Measurements from ENCODE around the gene ZCCHC7.
"Not testable (repeated sequence)": the region's sequence is repeated elsewhere in the genome, so short reads cannot be mapped to it uniquely, and the experiment has no call there.

ZCCHC7 gene

DNA sequence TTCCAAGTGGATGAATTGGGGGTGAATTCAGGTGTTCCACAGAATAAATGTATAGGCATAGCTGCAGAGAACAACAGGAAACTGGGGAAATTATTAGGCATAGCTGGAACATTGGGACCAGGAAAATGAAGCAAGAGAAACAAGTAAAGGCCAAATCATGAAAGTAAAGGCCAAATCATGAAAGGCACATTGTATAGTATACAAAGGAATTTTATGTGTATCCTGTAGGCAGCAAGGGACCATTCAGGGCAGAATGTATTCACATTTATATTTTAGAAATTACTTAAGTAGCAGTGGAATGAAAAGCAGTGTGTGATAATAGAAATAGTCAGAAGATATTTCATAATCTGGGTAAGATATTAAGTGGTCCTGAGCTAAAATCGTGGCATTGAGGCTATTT is 174.8 kb downstream of the ZCCHC7 start:
- DNase-seq (ENCODE audit: low spot score) = no peak

DNA sequence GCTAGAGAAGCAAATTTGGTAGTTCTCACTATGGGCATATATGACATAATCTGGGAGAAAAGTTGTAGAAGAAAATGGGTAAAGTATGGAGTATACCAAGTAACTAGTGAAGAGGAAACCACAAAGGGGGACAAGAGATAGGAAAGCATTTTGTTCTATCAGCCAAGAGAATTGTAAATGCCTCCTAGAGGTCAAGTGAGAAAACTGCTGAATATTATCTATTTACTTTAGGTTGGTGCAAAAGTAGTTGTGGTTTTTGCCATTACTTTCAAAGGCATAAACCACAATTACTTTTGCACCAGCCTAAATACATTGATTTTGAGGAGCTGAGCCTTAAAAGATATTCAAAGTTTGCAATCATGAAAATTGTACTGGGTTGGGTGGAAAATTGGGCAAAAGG is 175.4 kb downstream of the ZCCHC7 start:
- peak; percentile 12 for DNase-seq (ENCODE audit: low spot score)

DNA sequence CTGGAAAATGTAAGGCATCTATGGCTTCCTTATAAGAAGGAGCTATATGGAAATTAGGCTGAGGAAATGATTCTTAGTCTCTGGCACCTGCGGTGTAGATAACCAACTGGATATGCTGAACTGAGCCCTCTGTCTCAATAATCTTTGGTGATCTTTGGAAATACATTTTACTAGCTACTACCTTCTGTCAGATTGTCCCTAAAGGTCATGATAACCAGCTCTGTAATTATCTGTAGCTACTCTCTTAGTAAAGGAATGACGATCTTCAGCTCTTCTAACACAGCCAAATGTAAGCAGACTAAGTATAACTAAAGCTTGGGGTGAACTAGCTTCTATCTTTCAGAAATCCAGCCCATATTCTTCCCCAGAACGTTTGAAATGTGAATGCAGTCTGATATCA is 177.2 kb downstream of the ZCCHC7 start:
- no peak for DNase-seq (ENCODE audit: low spot score)

DNA sequence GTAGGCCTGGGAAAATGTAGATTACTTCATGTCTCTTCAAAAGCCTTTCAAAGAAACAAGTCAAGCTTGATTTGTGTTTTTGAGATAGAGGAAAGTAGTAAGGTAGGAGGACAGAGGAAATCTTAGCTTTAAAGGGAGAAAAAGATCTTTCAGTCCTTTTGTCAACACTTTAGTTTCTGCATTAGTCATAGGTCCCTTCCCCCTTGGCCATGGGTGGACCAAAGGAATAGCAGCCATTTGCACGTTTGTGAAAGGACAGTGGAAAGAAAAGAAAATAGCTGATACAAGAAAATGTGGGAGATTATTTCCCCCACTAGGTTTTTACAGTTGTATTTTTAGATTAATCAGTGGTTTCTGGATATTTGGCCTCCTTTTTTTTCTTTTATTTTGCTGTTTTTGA is 180.2 kb downstream of the ZCCHC7 start:
- DNase-seq (ENCODE audit: low spot score) = no peak

DNA sequence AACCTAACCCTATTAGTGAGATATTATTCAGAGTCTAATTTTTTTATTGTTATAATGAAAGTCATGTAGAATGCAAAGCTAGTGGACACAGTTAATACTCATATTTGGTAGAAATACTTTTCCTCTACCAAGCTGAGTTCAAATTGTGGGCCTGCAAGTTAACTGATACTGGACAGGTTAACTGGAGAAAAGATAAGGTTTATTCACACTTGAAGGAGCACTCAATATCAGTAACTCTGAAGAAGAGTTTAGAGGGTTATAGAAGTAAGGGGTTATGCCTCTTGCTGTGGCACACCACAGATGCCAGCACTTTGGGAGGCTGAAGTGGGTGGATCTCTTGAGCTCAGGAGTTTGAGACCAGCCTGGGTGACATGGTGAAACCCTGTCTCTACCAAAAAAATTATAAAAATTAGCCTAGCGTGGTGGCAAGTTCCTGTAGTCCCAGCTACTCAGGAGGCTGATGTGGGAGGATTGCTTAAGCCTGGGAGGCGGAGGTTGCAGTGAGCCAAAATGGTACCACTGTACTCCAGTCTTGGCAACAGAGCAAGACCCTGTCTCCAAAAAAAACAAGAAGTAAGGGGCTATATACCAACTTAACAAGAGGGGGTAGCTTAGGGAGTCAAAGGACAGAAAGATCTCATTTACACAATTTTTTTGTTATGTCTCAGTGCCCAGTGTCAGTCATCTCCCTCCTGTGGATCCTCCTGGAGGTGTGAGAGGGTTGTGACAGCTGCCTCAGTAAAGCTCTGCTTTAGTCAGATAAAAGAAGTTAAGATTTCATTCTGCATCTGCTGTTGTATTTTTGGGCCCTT is 180.9 kb downstream of the ZCCHC7 start:
- DNase-seq (ENCODE audit: low spot score) = no peak

DNA sequence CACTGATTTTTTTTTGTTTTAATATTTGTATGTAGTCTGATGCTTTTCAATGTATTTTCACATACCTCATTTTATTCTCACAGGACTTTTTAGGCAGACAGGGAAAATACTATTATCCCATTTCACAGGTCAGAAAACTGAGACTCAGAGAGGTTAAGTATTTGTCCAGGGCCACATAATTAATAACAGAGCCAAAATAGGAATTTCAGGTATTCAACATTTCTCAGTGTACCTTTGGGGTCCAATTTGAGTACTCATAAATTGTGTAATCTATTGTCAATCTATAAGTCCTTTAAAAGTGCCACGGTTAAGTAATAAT is 181.4 kb downstream of the ZCCHC7 start:
- no peak for DNase-seq (ENCODE audit: low spot score)

DNA sequence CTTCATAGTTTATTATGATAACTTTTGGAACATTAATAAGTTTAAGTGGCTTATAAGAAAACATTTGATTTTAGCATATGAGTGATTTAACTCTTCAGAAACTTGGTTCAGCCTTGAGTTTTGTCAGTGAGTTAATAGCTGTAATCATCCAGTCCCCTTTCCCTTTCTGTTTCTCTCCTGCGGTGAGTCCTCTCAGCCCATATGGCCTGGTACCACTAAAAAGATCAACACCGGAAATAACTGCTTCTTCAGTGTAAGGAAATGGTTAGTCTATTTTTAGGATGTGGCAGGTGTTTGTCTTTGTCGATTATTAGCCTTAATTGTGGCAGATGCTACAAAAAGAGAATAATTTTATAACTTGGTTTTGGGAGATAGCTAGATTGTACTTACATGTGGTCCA is 181.9 kb downstream of the ZCCHC7 start:
- DNase-seq (ENCODE audit: low spot score) = no peak

DNA sequence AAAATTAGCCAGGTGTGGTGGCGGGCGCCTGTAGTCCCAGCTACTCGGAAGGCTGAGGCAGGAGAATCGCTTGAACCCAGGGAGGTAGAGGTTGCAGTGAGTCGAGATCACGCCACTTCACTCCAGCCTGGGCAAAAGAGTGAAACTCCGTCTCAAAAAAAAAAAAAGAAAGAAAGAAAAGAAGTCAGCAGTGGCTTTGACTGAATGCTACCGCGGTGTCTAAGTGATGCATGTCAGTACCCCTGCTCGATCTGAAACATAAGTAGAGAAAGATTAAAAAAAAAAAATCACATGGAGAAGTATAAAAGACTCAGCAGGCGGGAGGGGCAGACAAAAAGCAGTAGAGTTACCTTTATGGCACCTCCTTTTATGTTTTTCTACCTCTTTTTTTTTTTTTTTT is 182.9 kb downstream of the ZCCHC7 start:
- DNase-seq (ENCODE audit: low spot score) = not testable (repeated sequence)

DNA sequence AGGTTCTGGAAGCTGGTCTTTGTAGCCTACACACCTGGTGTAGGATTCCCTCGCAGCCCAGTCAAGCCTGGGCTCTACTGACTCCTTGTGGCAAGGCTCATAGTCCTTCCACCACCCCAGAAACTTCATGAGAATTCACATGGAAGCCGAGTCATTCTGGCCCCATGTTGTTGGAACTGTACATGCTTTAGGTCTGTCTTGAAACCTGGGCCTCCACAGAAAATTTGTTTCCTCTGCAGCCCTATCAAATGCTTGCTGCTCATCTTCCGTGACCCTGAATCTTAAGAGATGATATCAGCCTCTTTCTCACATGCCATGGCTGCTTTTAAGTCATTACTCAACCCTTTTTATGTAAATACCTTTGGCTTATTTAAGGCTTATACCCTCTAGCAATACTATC is 188.8 kb downstream of the ZCCHC7 start:
- peak; percentile 46 for DNase-seq (ENCODE audit: low spot score)

DNA sequence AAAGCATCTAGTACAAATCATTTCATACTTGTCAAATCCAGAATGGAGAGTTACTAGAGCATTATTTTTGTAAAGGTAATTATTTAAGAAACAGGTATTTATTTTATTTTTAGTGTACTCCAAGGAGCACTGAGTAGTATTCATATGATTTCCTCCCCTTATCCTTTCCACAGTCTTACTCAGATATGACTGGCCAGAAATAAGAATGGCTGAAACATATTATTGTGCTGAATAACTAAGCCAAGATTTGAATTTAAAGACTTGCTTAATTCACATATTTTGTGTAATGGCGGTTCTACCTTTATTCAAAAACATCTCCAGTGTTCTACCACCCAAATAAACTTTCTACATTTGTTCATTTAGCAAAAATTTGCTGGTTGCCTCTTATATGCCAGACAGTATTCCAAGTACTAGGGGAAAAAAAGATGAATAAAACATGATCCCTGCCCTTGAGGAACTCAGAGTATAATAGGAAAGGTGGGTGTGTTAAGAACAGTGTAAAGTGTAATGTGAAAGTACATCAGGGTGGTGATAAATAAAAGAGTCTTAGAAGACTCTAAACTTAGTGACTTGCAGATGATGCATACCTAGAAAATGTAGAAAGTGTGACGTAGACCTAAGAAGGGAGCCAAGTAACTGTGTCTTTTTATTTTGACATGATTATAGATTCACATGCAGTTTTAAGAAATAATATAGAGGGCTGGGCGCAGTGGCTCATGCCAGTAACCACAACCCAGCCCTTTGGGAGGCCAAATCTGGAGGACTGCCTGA is 191.7 kb downstream of the ZCCHC7 start:
- no peak for DNase-seq (ENCODE audit: low spot score)

DNA sequence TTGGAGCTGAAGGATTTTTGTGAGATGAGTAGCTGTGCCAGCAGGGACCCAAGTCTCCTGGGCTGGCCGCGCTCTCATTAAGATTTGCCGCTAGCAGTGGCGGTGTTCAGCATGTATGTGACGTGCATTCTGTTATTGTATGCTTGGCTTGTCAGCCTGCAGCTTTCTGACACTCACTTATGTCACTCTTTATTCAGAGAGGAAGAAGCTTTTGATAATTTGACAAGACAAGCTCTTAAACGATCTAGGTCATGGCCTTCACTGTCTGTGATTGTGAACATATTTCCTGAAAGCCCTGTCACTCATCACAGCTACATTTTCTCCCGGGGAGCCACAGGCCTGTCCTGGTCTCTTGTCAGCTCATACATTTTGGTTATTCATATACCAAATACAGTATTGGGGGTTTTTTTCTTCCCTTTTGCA is 203.9 kb downstream of the ZCCHC7 start:
- DNase-seq (ENCODE audit: low spot score) = no peak

DNA sequence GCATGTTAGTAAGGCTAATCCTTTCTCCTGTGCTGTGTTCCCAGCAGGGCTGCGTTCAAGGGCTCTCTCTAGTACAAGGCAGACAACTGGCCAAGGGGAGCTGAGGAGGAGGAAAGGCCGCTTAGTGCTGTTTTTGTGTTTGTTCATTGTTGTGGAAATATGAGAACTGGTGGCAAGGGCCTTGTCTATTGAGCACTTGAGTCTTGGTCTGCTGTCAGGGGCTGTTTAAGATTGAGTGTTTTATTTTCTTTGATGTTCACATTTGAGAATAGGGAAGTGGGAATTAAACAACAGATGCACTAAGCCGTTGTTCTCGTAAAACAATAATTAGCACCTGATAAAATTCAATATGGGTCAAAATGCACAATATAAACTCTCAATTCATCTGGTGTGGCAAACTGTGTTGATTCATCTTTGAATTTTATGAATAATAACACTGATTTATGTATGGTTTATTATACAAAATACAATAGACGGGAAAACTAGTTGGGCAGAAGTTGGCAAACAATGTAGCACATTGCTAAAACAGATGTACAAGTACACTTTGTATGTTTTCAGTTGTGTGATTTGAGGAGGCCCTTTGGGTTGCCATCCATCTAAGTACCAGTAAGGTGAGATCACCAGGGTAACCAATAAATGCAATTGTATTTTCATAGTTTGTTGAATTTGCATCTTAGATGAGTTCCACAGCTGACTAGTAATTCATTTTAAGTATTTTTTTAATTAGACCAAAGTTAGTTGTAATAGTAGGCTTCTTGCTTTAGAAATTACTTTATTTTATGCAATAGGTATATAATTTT is 204.5 kb downstream of the ZCCHC7 start:
- peak; percentile 13 for DNase-seq (ENCODE audit: low spot score)

DNA sequence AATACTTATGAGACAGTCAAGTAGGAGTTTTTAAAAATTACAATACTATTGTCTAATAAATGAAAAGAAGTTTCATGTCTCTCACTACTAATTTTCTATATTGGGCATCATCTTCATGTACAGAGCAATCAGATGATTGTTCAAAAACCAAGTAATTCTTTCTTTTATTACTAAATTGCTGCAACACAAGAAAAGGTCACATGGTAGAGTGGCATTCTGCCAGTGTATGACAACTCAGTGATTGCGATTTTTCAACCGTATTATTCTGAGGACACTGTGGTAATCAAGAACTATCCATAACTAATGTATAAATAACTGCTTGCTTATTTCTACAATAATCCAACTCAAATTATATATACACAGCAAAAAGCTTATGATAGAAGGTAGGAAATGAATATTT is 205.4 kb downstream of the ZCCHC7 start:
- DNase-seq (ENCODE audit: low spot score) = no peak

DNA sequence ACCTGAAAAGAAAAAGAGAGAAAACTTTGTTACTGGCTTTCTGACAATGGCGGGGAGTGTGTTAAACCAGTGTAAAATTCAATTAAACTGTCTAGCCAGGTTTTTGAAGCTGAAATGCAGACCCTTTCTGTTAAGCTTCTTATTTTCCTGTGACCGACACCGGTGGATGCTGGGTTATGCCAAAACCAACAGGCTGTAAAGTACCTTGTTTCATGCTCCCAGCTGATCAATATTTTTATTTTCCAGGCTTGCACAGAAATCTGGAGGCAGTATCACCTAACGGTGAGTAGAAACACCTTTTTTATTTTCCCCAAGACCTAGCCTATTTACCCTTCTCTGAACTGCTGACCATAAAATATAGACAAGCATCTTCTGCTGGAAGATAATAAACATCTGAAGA is 207.2 kb downstream of the ZCCHC7 start:
- no peak for DNase-seq (ENCODE audit: low spot score)

DNA sequence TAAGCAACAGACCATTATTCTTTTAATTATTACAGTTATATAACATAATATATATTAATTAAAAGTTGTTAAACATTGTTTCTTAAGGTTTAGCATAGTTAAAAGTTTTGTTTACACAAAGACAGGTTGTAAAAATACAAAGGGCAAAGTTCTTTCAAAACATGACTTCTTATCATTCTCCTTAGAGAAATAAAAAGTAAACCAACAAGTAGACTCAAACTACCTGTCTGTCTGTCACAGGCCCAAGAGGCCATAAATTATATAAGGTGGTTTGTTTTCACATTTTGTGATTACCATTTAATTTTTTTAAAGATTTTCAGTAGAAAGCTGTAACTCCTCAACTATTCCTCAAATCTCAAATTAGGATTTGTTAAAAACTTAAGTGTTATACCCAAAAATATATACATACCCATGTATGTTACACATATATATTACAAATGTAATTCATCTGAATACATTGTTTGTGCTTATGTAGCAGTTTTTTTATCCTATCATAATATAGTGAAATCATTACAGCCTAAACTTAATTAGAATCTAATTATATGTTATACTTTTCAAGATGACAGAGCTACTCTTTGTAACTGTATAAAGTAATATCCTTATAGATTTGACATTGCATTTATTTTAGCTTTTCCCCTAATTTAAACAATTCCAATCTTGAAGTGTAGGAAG is 208.3 kb downstream of the ZCCHC7 start:
- DNase-seq (ENCODE audit: low spot score) = no peak

DNA sequence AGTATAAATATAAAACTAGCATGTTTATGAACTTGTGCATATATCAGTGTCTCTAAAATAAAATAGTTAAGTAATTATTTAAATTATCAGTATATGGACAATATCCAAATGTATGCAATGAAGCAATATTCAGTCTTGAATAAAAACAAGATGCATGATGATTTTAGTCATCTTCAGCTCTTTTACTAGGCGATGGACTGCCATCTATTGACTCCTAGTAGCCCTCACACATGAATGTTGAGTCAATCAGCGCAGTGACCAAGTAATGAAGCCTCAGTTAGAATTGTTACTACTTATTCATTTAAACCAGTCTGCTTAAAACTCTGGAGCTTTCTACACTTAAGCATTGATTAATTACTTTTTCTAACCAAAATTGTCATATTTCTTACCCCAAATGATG is 209.2 kb downstream of the ZCCHC7 start:
- no peak for DNase-seq (ENCODE audit: low spot score)

DNA sequence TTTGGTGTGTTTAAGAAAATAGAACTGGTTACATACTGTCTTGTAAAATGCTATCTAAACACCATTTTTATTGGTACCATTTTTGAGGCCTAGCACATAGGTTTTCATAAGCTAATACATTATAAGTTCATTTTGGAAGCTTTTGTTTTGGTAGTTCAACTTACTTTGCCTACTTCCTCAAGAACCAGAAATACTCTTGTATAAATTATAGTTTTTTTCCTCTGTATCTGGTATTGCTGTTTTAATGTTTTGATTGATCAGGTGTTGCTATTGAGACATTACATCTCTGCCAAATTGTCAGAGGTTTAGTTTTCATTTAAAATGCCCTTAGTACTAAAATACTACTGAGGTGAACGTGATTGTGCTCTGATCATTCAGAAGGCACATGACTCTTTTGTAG is 211.5 kb downstream of the ZCCHC7 start:
- no peak for DNase-seq (ENCODE audit: low spot score)

DNA sequence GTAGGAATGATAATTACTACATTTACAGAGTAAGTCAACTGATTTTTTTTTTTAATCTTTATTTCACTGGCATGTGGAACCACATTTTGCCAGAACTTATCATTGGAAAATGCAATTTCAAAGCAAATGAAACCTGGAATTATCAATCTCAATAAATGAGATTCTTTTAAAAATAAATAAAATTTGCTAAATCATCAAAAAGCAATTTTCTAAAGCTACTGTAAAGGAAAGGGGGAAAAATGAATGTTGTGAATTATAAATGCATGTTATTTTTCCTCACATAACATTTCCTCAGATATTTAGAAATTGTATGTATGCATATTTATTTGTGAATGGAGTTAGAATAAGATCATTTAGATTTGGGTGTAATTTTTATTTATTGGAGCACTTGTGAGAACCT is 212.2 kb downstream of the ZCCHC7 start:
- DNase-seq (ENCODE audit: low spot score) = no peak

DNA sequence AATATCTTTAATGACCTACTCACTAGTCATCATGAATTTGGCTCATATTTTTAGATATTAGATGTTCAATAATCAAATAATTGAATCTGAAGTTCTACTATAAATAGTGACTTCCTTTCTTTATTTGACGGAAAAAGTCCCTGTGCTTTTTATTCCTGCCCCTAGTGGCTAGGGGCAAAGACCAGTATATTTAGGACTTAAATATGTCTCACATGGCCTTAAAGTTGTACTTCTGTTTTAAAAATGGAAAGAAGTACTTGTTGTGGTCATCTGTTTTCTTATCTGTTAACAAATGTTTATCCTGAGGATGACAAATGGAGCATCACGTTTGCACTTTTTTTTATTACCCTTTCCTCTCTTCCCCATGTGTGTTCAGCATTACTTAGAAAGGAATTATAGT is 212.9 kb downstream of the ZCCHC7 start:
- DNase-seq (ENCODE audit: low spot score) = no peak

DNA sequence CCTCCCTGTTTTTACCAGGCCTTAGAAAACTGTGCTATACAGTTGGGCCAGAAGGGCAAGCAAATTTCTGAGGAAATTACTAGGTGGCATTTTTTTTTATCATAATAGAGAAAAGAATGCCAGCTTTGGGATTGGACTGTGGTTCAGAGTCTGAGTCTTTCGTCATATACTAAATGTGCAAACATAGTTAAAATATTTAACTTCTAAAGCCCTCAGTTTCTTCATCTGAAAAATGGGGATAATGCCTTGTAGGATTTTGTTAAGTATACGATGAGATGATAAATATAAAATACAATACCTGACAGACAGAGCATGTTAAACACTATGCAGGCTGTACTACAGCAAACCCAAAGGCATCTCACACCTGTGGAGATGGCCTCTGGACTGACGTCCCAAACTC is 214.9 kb downstream of the ZCCHC7 start:
- no peak for DNase-seq (ENCODE audit: low spot score)

DNA sequence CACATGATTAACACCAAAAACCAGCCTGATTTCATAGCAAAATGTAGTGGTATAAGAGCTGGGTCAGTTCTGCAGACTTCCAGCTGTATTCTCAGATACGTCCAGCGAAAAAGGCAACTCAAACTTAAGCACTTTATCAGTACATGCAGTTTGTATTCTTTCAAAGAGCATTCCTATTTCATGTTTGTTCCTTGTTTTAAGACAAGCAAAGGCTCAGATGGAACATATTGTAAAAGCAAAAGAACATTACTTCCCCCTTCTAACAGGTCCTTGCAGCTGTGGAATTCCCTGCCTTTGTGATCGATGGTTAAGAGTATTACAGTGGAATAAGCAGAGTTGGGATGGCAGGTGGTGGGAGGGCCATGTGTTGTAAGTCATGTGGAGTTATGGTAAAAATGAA is 215.8 kb downstream of the ZCCHC7 start:
- DNase-seq (ENCODE audit: low spot score) = no peak

DNA sequence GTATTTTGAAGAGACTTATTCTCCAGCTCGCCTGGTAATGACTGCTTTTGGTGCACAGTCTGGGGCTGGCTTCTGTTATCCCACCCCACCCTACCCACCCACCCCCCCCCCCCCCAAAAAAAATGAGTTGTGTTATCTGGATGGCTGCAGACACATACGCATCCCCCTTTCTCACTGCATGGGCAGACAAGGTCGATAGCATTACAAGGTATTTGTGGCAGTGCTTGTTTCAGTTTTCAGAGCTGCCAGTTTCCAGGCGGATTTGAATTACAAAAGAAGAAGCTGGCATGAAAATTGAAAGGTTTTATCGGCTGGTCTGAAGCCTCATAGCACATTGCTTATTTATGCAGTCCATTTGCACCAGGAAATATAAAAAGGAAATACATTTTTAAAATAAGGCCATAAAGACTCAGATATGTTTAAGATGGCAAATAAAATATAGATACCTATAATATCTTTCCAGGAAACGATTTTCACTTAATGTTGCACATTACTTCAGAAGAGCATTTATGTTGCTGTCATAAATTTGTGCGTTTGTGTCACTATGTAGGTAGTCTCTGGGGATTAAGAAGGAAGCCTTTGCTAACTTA is 217.0 kb downstream of the ZCCHC7 start:
- DNase-seq (ENCODE audit: low spot score) = no peak
